ENCODE data around the gene FUT3.

FUT3 gene

GRCh38 chr19:5823579-5824281 is 27.5 kb downstream of the FUT3 start:
- DNase-seq (ENCODE audit: low read depth) = no peak

GRCh38 chr19:5822181-5822844 is 28.9 kb downstream of the FUT3 start:
- DNase-seq (ENCODE audit: low read depth) = no peak

- no peak for DNase-seq (ENCODE audit: low read depth)
These were observed 29.6 kb downstream of the FUT3 start for GRCh38 chr19:5821521-5822180.

GRCh38 chr19:5820785-5821184 is 30.5 kb downstream of the FUT3 start:
- no peak for DNase-seq (ENCODE audit: low read depth)

- DNase-seq (ENCODE audit: low read depth) = no peak
These were observed 32.7 kb downstream of the FUT3 start for GRCh38 chr19:5818594-5818993.

- no peak for DNase-seq (ENCODE audit: low read depth)
These were observed 34.0 kb downstream of the FUT3 start for GRCh38 chr19:5817218-5817617.

- DNase-seq (ENCODE audit: low read depth) = no peak
These were observed 36.4 kb downstream of the FUT3 start for GRCh38 chr19:5814852-5815246.

GRCh38 chr19:5814123-5814851 is 37.0 kb downstream of the FUT3 start:
- DNase-seq (ENCODE audit: low read depth) = no peak

- no peak for DNase-seq (ENCODE audit: low read depth)
These were observed 40.1 kb downstream of the FUT3 start for GRCh38 chr19:5811117-5811516.

GRCh38 chr19:5809469-5809868 is 41.8 kb downstream of the FUT3 start:
- no peak for DNase-seq (ENCODE audit: low read depth)

GRCh38 chr19:5809053-5809452 is 42.2 kb downstream of the FUT3 start:
- DNase-seq (ENCODE audit: low read depth) = no peak

GRCh38 chr19:5808120-5808816 is 43.0 kb downstream of the FUT3 start:
- no peak for DNase-seq (ENCODE audit: low read depth)

GRCh38 chr19:5806905-5807304 is 44.3 kb downstream of the FUT3 start:
- no peak for DNase-seq (ENCODE audit: low read depth)

- no peak for DNase-seq (ENCODE audit: low read depth)
These were observed 45.1 kb downstream of the FUT3 start for GRCh38 chr19:5806133-5806489.

GRCh38 chr19:5805462-5806132 is 45.7 kb downstream of the FUT3 start:
- DNase-seq (ENCODE audit: low read depth) = no peak

GRCh38 chr19:5804516-5805461 is 46.5 kb downstream of the FUT3 start, which contains the start of gene NRTN:
NRTN (plus strand) TSS chr19:5805067; CDS start chr19:5824166, 19,099 bp downstream.
- DNase-seq (ENCODE audit: low read depth) = no peak

- peak; percentile 50 for DNase-seq (ENCODE audit: low read depth)
These were observed 47.3 kb downstream of the FUT3 start for GRCh38 chr19:5803752-5804515.

GRCh38 chr19:5803441-5803751 is 47.9 kb downstream of the FUT3 start:
- DNase-seq (ENCODE audit: low read depth) = no peak

GRCh38 chr19:5801796-5802619 is 49.2 kb downstream of the FUT3 start:
- DNase-seq (ENCODE audit: low read depth) = no peak
